Limb (tissue), 2 donors: Measurements from ENCODE around the gene WASL.
"Not testable (repeated sequence)": the region's sequence is repeated elsewhere in the genome, so short reads cannot be mapped to it uniquely, and the experiment has no call there.

Source experiments
- DNase-seq, 2 donors: peaks; one replicate each; pipeline ENCODE4 v3.0.0-alpha.2; 2016; ENCODE audit errors: extremely low spot score in 2 of 2

The WASL gene

GRCh38 chr7:123734498-123734897 lies 14.3 kb downstream of the WASL start:
- no peak for DNase-seq

- no peak for DNase-seq
These were observed 16.3 kb downstream of the WASL start for GRCh38 chr7:123732413-123733091.

- no peak for DNase-seq
These were observed 19.6 kb downstream of the WASL start for GRCh38 chr7:123729218-123729578.

GRCh38 chr7:123727071-123727837 lies 21.5 kb downstream of the WASL start:
- DNase-seq = no peak

- no peak for DNase-seq
These were observed 23.1 kb downstream of the WASL start for GRCh38 chr7:123725586-123726171.

- DNase-seq = no peak
These were observed 24.0 kb downstream of the WASL start for GRCh38 chr7:123724817-123725253.

GRCh38 chr7:123723913-123724312 lies 24.9 kb downstream of the WASL start:
- DNase-seq = no peak

GRCh38 chr7:123720527-123720926 lies 28.3 kb downstream of the WASL start:
- not testable (repeated sequence) for DNase-seq

- no peak for DNase-seq
These were observed 29.5 kb downstream of the WASL start for GRCh38 chr7:123719197-123719721.

- no peak for DNase-seq
These were observed 30.0 kb downstream of the WASL start for GRCh38 chr7:123718773-123719172.

GRCh38 chr7:123717689-123718088 lies 31.1 kb downstream of the WASL start:
- DNase-seq = no peak

- DNase-seq = no peak
These were observed 31.9 kb downstream of the WASL start for GRCh38 chr7:123716877-123717276.

- DNase-seq = no peak
These were observed 33.0 kb downstream of the WASL start for GRCh38 chr7:123715799-123716198.

GRCh38 chr7:123715198-123715597 lies 33.6 kb downstream of the WASL start:
- DNase-seq = no peak

GRCh38 chr7:123714296-123715080 lies 34.3 kb downstream of the WASL start:
- DNase-seq = no peak

- no peak for DNase-seq
These were observed 36.2 kb downstream of the WASL start for GRCh38 chr7:123712619-123713018.

GRCh38 chr7:123711832-123712293 lies 36.9 kb downstream of the WASL start:
- DNase-seq = no peak

GRCh38 chr7:123710683-123711082 lies 38.1 kb downstream of the WASL start:
- DNase-seq = no peak

GRCh38 chr7:123709525-123709924 lies 39.3 kb downstream of the WASL start:
- no peak for DNase-seq

- DNase-seq = no peak
These were observed 43.4 kb downstream of the WASL start for GRCh38 chr7:123705211-123705901.
